Immature natural killer cell (primary cell): ENCODE measurements around the gene CD8A. TPM values are rescaled to one million over a fixed set of nuclear protein-coding genes. Genes with fewer than 3 reads are reported as not detected.

Source experiments
- DNase-seq, 3 donors: peaks; one replicate each; pipeline ENCODE4 v3.0.0; 2022; ENCODE audit warnings: mixed read lengths in 1 of 3
- H3K27ac Mint-ChIP-seq, 6 donors: one replicate each; pipeline ENCODE4 v1.8.0; 2020; ENCODE audit warnings: mixed read lengths in 6 of 6, mild to moderate bottlenecking in 5 of 6, inconsistent platforms in 4 of 6, moderate library complexity in 3 of 6
- H3K27me3 Mint-ChIP-seq, 3 donors: one replicate each; pipeline ENCODE4 v1.8.0; 2020 to 2021; ENCODE audit warnings: low read depth in 3 of 3, mild to moderate bottlenecking in 3 of 3, mixed read lengths in 3 of 3, moderate library complexity in 3 of 3, inconsistent platforms in 1 of 3
- H3K36me3 Mint-ChIP-seq, 3 donors: one replicate each; pipeline ENCODE4 v1.8.0; 2020; ENCODE audit warnings: mixed read lengths in 3 of 3, inconsistent platforms in 2 of 3, mild to moderate bottlenecking in 2 of 3
- H3K4me1 Mint-ChIP-seq, 2 donors: one replicate each; pipeline ENCODE4 v1.8.0; 2020; ENCODE audit warnings: inconsistent platforms in 2 of 2, mild to moderate bottlenecking in 2 of 2, mixed read lengths in 2 of 2, moderate library complexity in 1 of 2
- H3K4me3 Mint-ChIP-seq, 5 donors: one replicate each; pipeline ENCODE4 v1.8.0; 2020; ENCODE audit warnings: mild to moderate bottlenecking in 5 of 5, mixed read lengths in 5 of 5, inconsistent platforms in 3 of 5, moderate library complexity in 3 of 5
- H3K9me3 Mint-ChIP-seq, 6 donors: one replicate each; pipeline ENCODE4 v1.8.0; 2020; ENCODE audit warnings: mild to moderate bottlenecking in 6 of 6, mixed read lengths in 6 of 6, inconsistent platforms in 4 of 6, moderate library complexity in 3 of 6
- polyA plus RNA-seq, 3 donors: library from polyadenylated mRNA; unstranded; fragments of 300-500 nt; fragmentation: Illumina TruSeq; gene quantifications; one replicate each; pipeline ENCODE4 v1.2.3, GENCODE V29; 2021

The CD8A gene
- polyA plus RNA-seq, 3 donors from 2014 or later = 76.9 to 131 (median 93.4) TPM

GRCh38 chr2:86800856-86801567, 10.3 kb upstream of the CD8A start:
- H3K27me3 Mint-ChIP-seq = peaks cover 5 to 7% (median 5%) of the 10 kb centered on the region in 3 donors
- peak overlapping the region in 1 of 6 donors; percentile 17 for H3K27ac Mint-ChIP-seq
- DNase-seq = no peak
- peaks cover 13 to 26% (median 22%) of the 10 kb centered on the region in 6 donors for H3K9me3 Mint-ChIP-seq
- no peaks in the 10 kb centered on the region for H3K4me1 Mint-ChIP-seq
- H3K36me3 Mint-ChIP-seq = peaks cover 13 to 20% (median 14%) of the 10 kb centered on the region in 3 donors
- H3K4me3 Mint-ChIP-seq = no peak overlapping the region

DNA sequence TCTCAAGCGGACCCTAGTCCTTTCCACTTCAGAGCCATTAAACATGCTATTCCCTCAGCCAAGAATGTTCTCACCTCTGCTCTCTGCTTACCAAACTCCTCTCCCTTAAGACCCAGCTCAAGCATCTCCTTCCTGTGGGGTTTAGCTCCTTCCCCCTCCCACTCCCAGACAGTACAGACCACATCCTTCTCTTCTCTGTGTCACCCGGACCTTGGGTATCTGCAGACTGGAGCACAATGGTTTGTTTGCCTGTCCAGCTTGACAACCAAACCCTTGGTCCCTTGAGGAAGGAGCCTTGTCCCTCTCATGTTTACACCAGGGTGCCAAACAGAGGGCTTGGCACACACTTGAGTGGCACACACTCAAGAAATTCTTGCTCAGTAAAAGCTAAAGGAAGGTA, 4.1 kb upstream of the CD8A start:
- H3K4me3 Mint-ChIP-seq = peak overlapping the region; percentile 58 to 83 (median 71)
- peaks cover 23 to 39% (median 28%) of the 10 kb centered on the region in 3 donors for H3K36me3 Mint-ChIP-seq
- peak; percentile 50 to 57 (median 54) for DNase-seq
- peaks cover 16 to 37% (median 33%) of the 10 kb centered on the region in 6 donors for H3K9me3 Mint-ChIP-seq
- peaks cover 49 to 51% of the 10 kb centered on the region in 2 donors for H3K4me1 Mint-ChIP-seq
- peaks cover 19 to 35% (median 25%) of the 10 kb centered on the region in 3 donors for H3K27me3 Mint-ChIP-seq
- peak overlapping the region; percentile 88 to 97 (median 92) for H3K27ac Mint-ChIP-seq

GRCh38 chr2:86793752-86794151, 3.0 kb upstream of the CD8A start:
- H3K4me1 Mint-ChIP-seq = peaks cover 51 to 58% of the 10 kb centered on the region in 2 donors
- H3K27ac Mint-ChIP-seq = peak overlapping the region; percentile 88 to 97 (median 92)
- H3K4me3 Mint-ChIP-seq = peak overlapping the region; percentile 59 to 83 (median 71)
- H3K36me3 Mint-ChIP-seq = peaks cover 23 to 39% (median 28%) of the 10 kb centered on the region in 3 donors
- H3K9me3 Mint-ChIP-seq = peaks cover 16 to 37% (median 33%) of the 10 kb centered on the region in 6 donors
- DNase-seq = peak; percentile 51 to 56 (median 53)
- peaks cover 24 to 42% (median 31%) of the 10 kb centered on the region in 3 donors for H3K27me3 Mint-ChIP-seq

DNA sequence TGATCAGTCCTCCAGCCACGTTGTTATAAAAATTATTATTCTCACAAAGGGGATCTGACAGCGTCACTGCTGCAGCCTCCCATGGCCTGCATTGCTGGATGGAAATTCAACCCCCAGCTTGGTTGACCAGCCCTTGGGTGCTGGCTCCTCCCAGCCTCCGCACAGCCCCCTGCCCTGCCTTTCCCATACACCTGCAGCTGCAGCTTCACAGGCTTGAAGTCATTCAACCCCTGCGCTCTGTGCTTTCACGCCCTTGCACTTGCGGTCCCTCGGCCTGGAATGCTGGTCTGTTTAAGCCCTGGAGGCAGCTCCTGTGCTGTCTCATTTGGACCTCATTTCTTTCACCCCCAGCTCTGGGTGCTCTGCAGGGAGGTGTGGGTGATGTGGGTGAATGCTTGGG, 860 bp upstream of the CD8A start:
- no peak for DNase-seq
- Mint-ChIP-seq H3K9me3 (peaks cover 8 to 17% (median 17%) of the 10 kb centered on the region in 6 donors), H3K27ac (peak overlapping the region; percentile 94 to 100 (median 98))

GRCh38 chr2:86790134-86790675, 508 bp downstream of the CD8A start:
- Mint-ChIP-seq H3K27ac (peak overlapping the region; percentile 83 to 100 (median 94)), H3K4me1 (peaks cover 71 to 86% of the 10 kb centered on the region in 2 donors), H3K27me3 (peaks cover 37 to 60% (median 43%) of the 10 kb centered on the region in 3 donors), H3K36me3 (peaks cover 9 to 15% (median 15%) of the 10 kb centered on the region in 3 donors), H3K9me3 (peaks cover 0 to 4% (median 3%) of the 10 kb centered on the region in 6 donors), H3K4me3 (peak overlapping the region; percentile 82 to 94 (median 89))
- peak in 2 of 3 donors; percentile 25 to 31 for DNase-seq

More for the DNA sequence above, 860 bp upstream of the CD8A start:
- Mint-ChIP-seq H3K27me3 (peaks cover 37 to 53% (median 38%) of the 10 kb centered on the region in 3 donors), H3K4me3 (peak overlapping the region; percentile 82 to 98 (median 94)), H3K4me1 (peaks cover 62 to 78% of the 10 kb centered on the region in 2 donors), H3K36me3 (peaks cover 15 to 24% (median 24%) of the 10 kb centered on the region in 3 donors)

- peak in 1 of 3 donors; percentile 15 for DNase-seq
- Mint-ChIP-seq H3K4me3 (peak overlapping the region; percentile 82 to 94 (median 89)), H3K27me3 (peaks cover 36 to 62% (median 43%) of the 10 kb centered on the region in 3 donors), H3K9me3 (no peaks in the 10 kb centered on the region), H3K27ac (peak overlapping the region; percentile 83 to 100 (median 94)), H3K36me3 (peaks cover 6 to 10% (median 10%) of the 10 kb centered on the region in 3 donors), H3K4me1 (peaks cover 66 to 81% of the 10 kb centered on the region in 2 donors)
Measured at GRCh38 chr2:86789687-86790133, 1.0 kb downstream of the CD8A start.

- Mint-ChIP-seq H3K27me3 (peaks cover 35 to 61% (median 43%) of the 10 kb centered on the region in 3 donors), H3K4me1 (peaks cover 59 to 75% of the 10 kb centered on the region in 2 donors), H3K9me3 (no peaks in the 10 kb centered on the region)
Measured at GRCh38 chr2:86788881-86789686, 1.6 kb downstream of the CD8A start.

DNA sequence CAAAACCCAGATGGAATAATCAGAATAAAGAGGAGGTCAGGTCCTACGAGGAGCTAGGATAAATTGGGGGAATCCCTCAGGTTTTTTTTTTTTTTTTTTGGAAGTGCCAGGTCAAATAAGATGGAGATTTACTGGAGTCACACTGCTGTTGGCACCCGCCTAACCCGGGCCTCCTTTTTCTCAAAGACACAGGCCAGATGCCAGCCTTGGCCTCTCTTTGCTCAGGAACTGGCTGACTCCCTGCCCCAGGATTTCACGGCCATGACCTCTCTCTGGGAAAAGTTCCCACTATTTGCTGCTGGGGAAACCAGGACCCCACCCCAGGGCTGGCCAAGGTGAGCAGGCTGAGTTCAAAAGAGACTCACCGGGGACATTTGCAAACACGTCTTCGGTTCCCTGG, 2.5 kb downstream of the CD8A start:
- Mint-ChIP-seq H3K27me3 (peaks cover 35 to 56% (median 39%) of the 10 kb centered on the region in 3 donors), H3K9me3 (no peaks in the 10 kb centered on the region), H3K36me3 (peaks cover 6 to 9% (median 8%) of the 10 kb centered on the region in 3 donors), H3K4me3 (peak overlapping the region in 3 of 5 donors; percentile 35 to 86 (median 63)), H3K27ac (peak overlapping the region; percentile 81 to 99 (median 88)), H3K4me1 (peaks cover 50 to 65% of the 10 kb centered on the region in 2 donors)
- no peak for DNase-seq

More at GRCh38 chr2:86788881-86789686, 1.6 kb downstream of the CD8A start:
- H3K4me3 Mint-ChIP-seq = peak overlapping the region; percentile 31 to 94 (median 82)
- peak overlapping the region; percentile 17 to 99 (median 82) for H3K27ac Mint-ChIP-seq
- H3K36me3 Mint-ChIP-seq = peaks cover 6 to 9% (median 8%) of the 10 kb centered on the region in 3 donors
- DNase-seq = peak in 1 of 3 donors; percentile 17

GRCh38 chr2:86787736-86788135, 3.0 kb downstream of the CD8A start:
- DNase-seq = peak in 1 of 3 donors; percentile 30
- H3K27ac Mint-ChIP-seq = peak overlapping the region; percentile 81 to 99 (median 88)
- no peaks in the 10 kb centered on the region for H3K9me3 Mint-ChIP-seq
- H3K4me3 Mint-ChIP-seq = peak overlapping the region in 4 of 5 donors; percentile 35 to 86 (median 59)
- H3K27me3 Mint-ChIP-seq = peaks cover 35 to 53% (median 39%) of the 10 kb centered on the region in 3 donors
- peaks cover 6 to 9% (median 8%) of the 10 kb centered on the region in 3 donors for H3K36me3 Mint-ChIP-seq
- peaks cover 46 to 61% of the 10 kb centered on the region in 2 donors for H3K4me1 Mint-ChIP-seq

DNA sequence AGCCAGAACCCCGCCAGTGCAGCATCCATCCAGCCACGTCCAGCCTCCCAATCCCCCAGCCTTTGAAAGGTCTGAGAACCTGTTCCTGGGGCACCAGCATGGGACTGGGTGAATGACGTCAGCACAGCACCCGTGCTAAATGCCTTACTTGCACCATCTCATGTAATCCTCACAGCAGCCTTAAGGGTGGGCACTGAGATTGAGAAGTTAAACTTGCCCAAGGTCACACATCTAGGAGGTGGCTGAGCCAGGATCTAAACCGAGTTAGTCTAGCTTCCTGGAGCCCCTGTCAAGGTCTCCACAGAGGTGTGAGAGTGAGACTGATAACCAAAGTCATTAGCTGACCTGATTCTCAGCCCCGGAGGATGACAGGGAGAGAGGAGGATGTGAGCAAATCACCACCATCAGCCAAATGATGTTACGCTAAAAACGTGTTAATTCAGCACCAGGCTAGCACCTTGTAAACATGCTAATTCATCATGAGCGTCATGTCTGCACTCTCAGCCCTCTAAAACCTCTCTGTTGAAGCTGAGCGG, 4.6 kb downstream of the CD8A start:
- no peaks in the 10 kb centered on the region for H3K9me3 Mint-ChIP-seq
- peaks cover 34 to 47% of the 10 kb centered on the region in 2 donors for H3K4me1 Mint-ChIP-seq
- H3K4me3 Mint-ChIP-seq = peak overlapping the region in 4 of 5 donors; percentile 12 to 72 (median 65)
- H3K27me3 Mint-ChIP-seq = peaks cover 26 to 46% (median 36%) of the 10 kb centered on the region in 3 donors
- peak overlapping the region; percentile 86 to 97 (median 94) for H3K27ac Mint-ChIP-seq
- H3K36me3 Mint-ChIP-seq = peaks cover 4 to 8% (median 6%) of the 10 kb centered on the region in 3 donors
- peak; percentile 82 to 88 (median 84) for DNase-seq

GRCh38 chr2:86785456-86785855, 5.3 kb downstream of the CD8A start:
- Mint-ChIP-seq H3K9me3 (no peaks in the 10 kb centered on the region), H3K4me1 (peaks cover 30 to 43% of the 10 kb centered on the region in 2 donors), H3K4me3 (peak overlapping the region in 1 of 5 donors; percentile 71), H3K27ac (peak overlapping the region; percentile 86 to 97 (median 94)), H3K27me3 (peaks cover 22 to 41% (median 33%) of the 10 kb centered on the region in 3 donors), H3K36me3 (peaks cover 4 to 8% (median 6%) of the 10 kb centered on the region in 3 donors)
- no peak for DNase-seq

- Mint-ChIP-seq H3K27me3 (peaks cover 11 to 28% (median 23%) of the 10 kb centered on the region in 3 donors), H3K27ac (peak overlapping the region; percentile 32 to 92 (median 80)), H3K9me3 (no peaks in the 10 kb centered on the region), H3K4me1 (peaks cover 23 to 32% of the 10 kb centered on the region in 2 donors), H3K4me3 (no peak overlapping the region), H3K36me3 (peaks cover 4 to 8% (median 6%) of the 10 kb centered on the region in 3 donors)
- DNase-seq = no peak
Measured at GRCh38 chr2:86783615-86784339, 6.9 kb downstream of the CD8A start.
